GM21447 (cell line): Measurements from ENCODE around the gene MGAT4D.
A peak's percentile ranks its signal among the peaks of the same experiment; 100 is the strongest.
"Not testable (repeated sequence)": the region's sequence is repeated elsewhere in the genome, so short reads cannot be mapped to it uniquely, and the experiment has no call there.

Experiments
- ATAC-seq: cut with Tn5 transposase; IDR thresholded peaks from one replicate; pipeline ENCODE4 v1.9.1; 2021; ENCODE audit not compliant: unreplicated experiment

The MGAT4D gene

GRCh38 chr4:140497747-140498636 lies at the start of gene MGAT4D:
TSS of gene MGAT4D (minus strand) at chr4:140498293. CDS start at chr4:140498222, 71 bp downstream.
- no peak for ATAC-seq

GRCh38 chr4:140533951-140534480 lies 35.9 kb upstream of the MGAT4D start:
- ATAC-seq: no peak

- no peak for ATAC-seq
These were observed 31.3 kb upstream of the MGAT4D start for GRCh38 chr4:140529434-140529833.

- peak; percentile 100 for ATAC-seq
These were observed 26.0 kb upstream of the MGAT4D start, which contains the start of gene ELMOD2 for GRCh38 chr4:140523857-140524742. TSS of gene ELMOD2 (plus strand) at chr4:140524168. CDS start at chr4:140525429, 1,261 bp downstream.

- ATAC-seq: peak; percentile 11
These were observed 25.3 kb upstream of the MGAT4D start for GRCh38 chr4:140523370-140523856.

- ATAC-seq: no peak
These were observed 17.3 kb upstream of the MGAT4D start for GRCh38 chr4:140515423-140515822.

- not testable (repeated sequence) for ATAC-seq
These were observed 15.7 kb upstream of the MGAT4D start for GRCh38 chr4:140513765-140514164.

GRCh38 chr4:140504261-140504660 lies 6.2 kb upstream of the MGAT4D start:
- no peak for ATAC-seq

- ATAC-seq: no peak
These were observed 1.3 kb upstream of the MGAT4D start for GRCh38 chr4:140499391-140499790.

GRCh38 chr4:140497405-140497746 lies 717 bp downstream of the MGAT4D start:
- no peak for ATAC-seq

- no peak for ATAC-seq
These were observed 12.2 kb downstream of the MGAT4D start for GRCh38 chr4:140485939-140486338.

GRCh38 chr4:140483445-140483844 lies 14.6 kb downstream of the MGAT4D start:
- ATAC-seq: no peak

- ATAC-seq: no peak
These were observed 25.9 kb downstream of the MGAT4D start for GRCh38 chr4:140472156-140472555.

- ATAC-seq: no peak
These were observed 28.0 kb downstream of the MGAT4D start for GRCh38 chr4:140469791-140470733.

GRCh38 chr4:140466146-140466545 lies 31.9 kb downstream of the MGAT4D start:
- ATAC-seq: no peak

GRCh38 chr4:140463614-140464013 lies 34.5 kb downstream of the MGAT4D start:
- ATAC-seq: no peak

GRCh38 chr4:140463182-140463581 lies 34.9 kb downstream of the MGAT4D start:
- no peak for ATAC-seq

GRCh38 chr4:140450352-140450751 lies 47.7 kb downstream of the MGAT4D start:
- no peak for ATAC-seq

GRCh38 chr4:140448830-140449229 lies 49.3 kb downstream of the MGAT4D start:
- ATAC-seq: no peak

- ATAC-seq: no peak
These were observed 49.9 kb downstream of the MGAT4D start for GRCh38 chr4:140448162-140448561.
